H1 (cell line): ENCODE results near the gene NPL. TPM values are rescaled to one million over a fixed set of nuclear protein-coding genes. Genes with fewer than 3 reads are reported as not detected.
A peak's percentile ranks its signal among the peaks of the same experiment; 100 is the strongest.

Source experiments
- CTCF ChIA-PET: fragments of 300-600 bp; sonication (Branson Sonifier 250); formaldehyde crosslinking; loops from one replicate; lab custom pipeline; 2021; ENCODE audit not compliant: partially characterized antibody; lab: Charles Lee
- POLR2A ChIA-PET: fragments of 300-600 bp; sonication (Branson Sonifier 250); formaldehyde crosslinking; loops from one replicate; lab custom pipeline; 2021; ENCODE audit warnings: inconsistent platforms; ENCODE audit not compliant: partially characterized antibody; lab: Charles Lee
- DNase-seq, 2 experiments: peaks; one replicate each; pipeline versions ENCODE4 v3.0.0 to v3.0.0-alpha.2; 2010 to 2022; ENCODE audit warnings: low spot score in 2 of 2, low read depth in 1 of 2, mixed read lengths in 1 of 2
- FAIRE-seq: peaks from 2 replicates; lab custom pipeline; 2011; peaks lifted over from hg19 to GRCh38; lab: Jason Lieb, UNC
- H2AFZ ChIP-seq: 2 replicates; pipeline ENCODE4 v1.8.1; 2012; ENCODE audit warnings: low read length, inconsistent platforms
- H2AK5ac ChIP-seq: 2 replicates; pipeline ENCODE4 v1.6.1; 2013; ENCODE audit warnings: low read depth, low read length
- H2BK120ac ChIP-seq: replicated peaks from 2 replicates; pipeline ENCODE3; 2013; ENCODE audit warnings: low read depth, low read length, inconsistent platforms
- H2BK12ac ChIP-seq: 2 replicates; pipeline ENCODE4 v1.6.1; 2013; ENCODE audit warnings: low read depth, low read length
- H2BK15ac ChIP-seq: 2 replicates; pipeline ENCODE4 v1.6.1; 2013; ENCODE audit warnings: low read length
- H2BK20ac ChIP-seq: 2 replicates; pipeline ENCODE4 v1.6.1; 2013; ENCODE audit warnings: low read length
- H2BK5ac ChIP-seq: 2 replicates; pipeline ENCODE4 v1.6.1; 2013; ENCODE audit warnings: low read depth, low read length
- H3K14ac ChIP-seq: 2 replicates; pipeline ENCODE4 v1.6.1; 2013; ENCODE audit warnings: inconsistent platforms; ENCODE audit not compliant: insufficient read length
- H3K18ac ChIP-seq: 2 replicates; pipeline ENCODE4 v1.6.1; 2013; ENCODE audit warnings: low read length; ENCODE audit errors: extremely low read depth
- H3K23ac ChIP-seq: 2 replicates; pipeline ENCODE4 v1.6.1; 2013; ENCODE audit warnings: inconsistent platforms; ENCODE audit not compliant: insufficient read length
- H3K23me2 ChIP-seq: 2 replicates; pipeline ENCODE4 v1.6.1; 2013; ENCODE audit warnings: low read depth, low read length
- H3K27ac ChIP-seq: 2 replicates; pipeline ENCODE4 v1.6.1; 2011; ENCODE audit warnings: low read depth, low read length, inconsistent platforms
- H3K27me3 ChIP-seq, 4 experiments: replicated peaks in 1 of 4; 1 replicate in 1 of 4; 2 replicates in 3 of 4; pipeline versions ENCODE4 v1.6.1 to v1.8.1; 2011 to 2013; ENCODE audit warnings: low read length in 3 of 4, mild to moderate bottlenecking in 3 of 4, inconsistent platforms in 2 of 4, mixed read lengths in 2 of 4, moderate library complexity in 1 of 4; ENCODE audit not compliant: control insufficient read depth in 3 of 4, insufficient read depth in 3 of 4; ENCODE audit errors: extremely low read depth in 1 of 4
- H3K36me3 ChIP-seq, 4 experiments: 2 replicates each; pipeline versions ENCODE4 v1.6.1 to v1.8.1; 2011 to 2013; ENCODE audit warnings: mild to moderate bottlenecking in 4 of 4, low read length in 3 of 4, moderate library complexity in 2 of 4, control low read depth in 1 of 4, inconsistent platforms in 1 of 4; ENCODE audit not compliant: insufficient read depth in 4 of 4, control insufficient read depth in 2 of 4
- H3K4ac ChIP-seq: replicated peaks from 2 replicates; pipeline ENCODE3; 2013; ENCODE audit warnings: low read length, low read depth, mixed read lengths, inconsistent platforms; ENCODE audit not compliant: insufficient read length
- H3K4me1 ChIP-seq, 4 experiments: replicated peaks in 1 of 4; 1 replicate in 1 of 4; 2 replicates in 3 of 4; pipeline versions ENCODE4 v1.6.1 to v1.8.1; 2011 to 2013; ENCODE audit warnings: low read length in 3 of 4, inconsistent platforms in 2 of 4, mixed read lengths in 1 of 4; ENCODE audit not compliant: insufficient read depth in 4 of 4, control insufficient read depth in 3 of 4
- H3K4me2 ChIP-seq, 2 experiments: 2 replicates each; pipeline versions ENCODE4 v1.6.1 to v1.8.1; 2011 to 2013; ENCODE audit warnings: low read depth in 2 of 2, low read length in 2 of 2, control low read depth in 1 of 2, inconsistent platforms in 1 of 2, mild to moderate bottlenecking in 1 of 2; ENCODE audit not compliant: insufficient read depth in 1 of 2
- H3K4me3 ChIP-seq, 4 experiments: fragments of 200-600, 300-600 bp in 1 of 4; sonication (generic), shearing (Covaris generic), sonication (Bioruptor Twin) in 1 of 4; 2 replicates each; pipeline versions ENCODE4 v1.5.1 to v1.8.1; 2011 to 2016; ENCODE audit warnings: low read length in 4 of 4, low read depth in 3 of 4, control low read depth in 2 of 4, inconsistent platforms in 2 of 4, mild to moderate bottlenecking in 2 of 4, mixed read lengths in 1 of 4, moderate library complexity in 1 of 4; ENCODE audit not compliant: insufficient read depth in 2 of 4; ENCODE audit errors: extremely low read depth in 1 of 4
- H3K56ac ChIP-seq: replicated peaks from 2 replicates; pipeline ENCODE3; 2013; ENCODE audit warnings: low read depth, mild to moderate bottlenecking, mixed read lengths, low read length, inconsistent platforms; ENCODE audit not compliant: insufficient read length
- H3K79me1 ChIP-seq: 2 replicates; pipeline ENCODE4 v1.6.1; 2013; ENCODE audit warnings: low read depth, low read length, control low read depth
- H3K79me2 ChIP-seq, 2 experiments: 2 replicates each; pipeline versions ENCODE4 v1.6.1 to v1.8.1; 2012 to 2013; ENCODE audit warnings: low read length in 2 of 2, mild to moderate bottlenecking in 2 of 2, inconsistent platforms in 1 of 2; ENCODE audit not compliant: insufficient read depth in 2 of 2, control insufficient read depth in 1 of 2
- H3K9ac ChIP-seq, 4 experiments: replicated peaks in 1 of 4; 1 replicate in 1 of 4; 2 replicates in 3 of 4; pipeline versions ENCODE4 v1.6.1 to v1.8.1; 2011 to 2013; ENCODE audit warnings: low read depth in 3 of 4, low read length in 3 of 4, control low read depth in 2 of 4, mild to moderate bottlenecking in 2 of 4, moderate library complexity in 2 of 4, inconsistent platforms in 1 of 4; ENCODE audit errors: extremely low read depth in 1 of 4
- H3K9me3 ChIP-seq, 2 experiments: 2 replicates each; pipeline versions ENCODE4 v1.6.1 to v1.8.1; 2012 to 2013; ENCODE audit warnings: mild to moderate bottlenecking in 2 of 2, moderate library complexity in 2 of 2, control low read depth in 1 of 2, inconsistent platforms in 1 of 2, low read depth in 1 of 2, low read length in 1 of 2, mixed read lengths in 1 of 2; ENCODE audit not compliant: insufficient read depth in 2 of 2
- H4K20me1 ChIP-seq, 2 experiments: replicated peaks in 1 of 2; 2 replicates each; pipeline versions ENCODE3 to v1.8.1; 2011 to 2013; ENCODE audit warnings: inconsistent platforms in 2 of 2, low read length in 2 of 2, mild to moderate bottlenecking in 1 of 2; ENCODE audit not compliant: insufficient read depth in 2 of 2, control insufficient read depth in 1 of 2
- H4K5ac ChIP-seq: 2 replicates; pipeline ENCODE4 v1.6.1; 2013; ENCODE audit warnings: low read length, low read depth, mixed read lengths, inconsistent platforms; ENCODE audit not compliant: insufficient read length
- H4K8ac ChIP-seq: 2 replicates; pipeline ENCODE4 v1.8.0; 2013; ENCODE audit warnings: mild to moderate bottlenecking, moderate library complexity, low read length, inconsistent platforms; ENCODE audit not compliant: insufficient read depth; ENCODE audit errors: extremely low read depth
- H4K91ac ChIP-seq: replicated peaks from 2 replicates; pipeline ENCODE3; 2013; ENCODE audit warnings: low read length, mixed read lengths, inconsistent platforms; ENCODE audit not compliant: insufficient read length
- CEBPB ChIP-seq: IDR thresholded peaks from 2 replicates; pipeline ENCODE4 v1.6.1; 2012; ENCODE audit warnings: low read depth, low read length
- EP300 ChIP-seq, 2 experiments: IDR thresholded peaks; 1 replicate in 1 of 2; 2 replicates in 1 of 2; pipeline ENCODE4 v1.6.1; 2011 to 2012; ENCODE audit warnings: low read depth in 2 of 2, low read length in 2 of 2, mild to moderate bottlenecking in 2 of 2, borderline replicate concordance in 1 of 2, inconsistent platforms in 1 of 2, moderate library complexity in 1 of 2
- GTF2F1 ChIP-seq: IDR thresholded peaks from 2 replicates; pipeline ENCODE4 v1.6.1; 2012; ENCODE audit warnings: low read depth, low read length, improper control_type of control experiment, borderline replicate concordance
- RAD21 ChIP-seq, 2 experiments: IDR thresholded peaks in 1 of 2; conservative IDR thresholded peaks in 1 of 2; 2 replicates each; pipeline ENCODE4 v1.6.1; 2011; ENCODE audit warnings: low read depth in 2 of 2, low read length in 2 of 2, improper control_type of control experiment in 1 of 2, inconsistent platforms in 1 of 2, mild to moderate bottlenecking in 1 of 2, moderate library complexity in 1 of 2
- YY1 ChIP-seq: IDR thresholded peaks from 2 replicates; pipeline ENCODE4 v1.6.1; 2011; ENCODE audit warnings: low read depth, mild to moderate bottlenecking, low read length
- WGBS, 2 experiments: shearing (Covaris generic) in 1 of 2; methylation state at CpG; one replicate each; pipeline versions ENCODE4 v1.1.6 to v1.1.7; 2013 to 2015; ENCODE audit warnings: low lambda C conversion rate in 2 of 2, mixed read lengths in 2 of 2, inconsistent platforms in 1 of 2, low coverage in 1 of 2, missing lambda C conversion rate in 1 of 2; ENCODE audit not compliant: insufficient replicate concordance in 2 of 2, insufficient coverage in 1 of 2, insufficient read length in 1 of 2; ENCODE audit errors: extremely low coverage in 1 of 2, missing lambda C conversion rate in 1 of 2; 5-methylcytosine and 5-hydroxymethylcytosine counted together
- polyA plus RNA-seq, 7 experiments: library from polyadenylated mRNA; depleted of rRNA in 3 of 7; stranded (reverse) in 5 of 7; unstranded in 2 of 7; fragments of >200 nt in 5 of 7; fragments of 200-250 nt in 2 of 7; gene quantifications; 1 replicate in 5 of 7; 2 replicates in 1 of 7; 4 replicates in 1 of 7; pipeline versions ENCODE4 v1.2.1 to v1.2.3, GENCODE V29; 2011 to 2013; ENCODE audit warnings: missing spikeins in 2 of 7, mixed read lengths in 2 of 7
- total RNA-seq: library from RNA; stranded (reverse); fragmentation: NEBNext Ultra II Directional; extraction: Animal tissue kit (Norgen Biotek cat#: 25700); gene quantifications from 2 replicates; pipeline ENCODE4 v1.2.1, GENCODE V29; 2021
- TF ChIP-seq, protein P1 (sequence below), 3 experiments: IDR thresholded peaks; 1 replicate in 2 of 3; 2 replicates in 1 of 3; pipeline versions ENCODE4 v1.5.1 to v1.6.1; 2011; ENCODE audit warnings: low read length in 3 of 3, mild to moderate bottlenecking in 3 of 3, inconsistent platforms in 2 of 3, low read depth in 1 of 3, moderate library complexity in 1 of 3; ENCODE audit not compliant: insufficient read depth in 1 of 3; ENCODE audit errors: control extremely low read depth in 1 of 3

NPL gene
- total and polyA plus RNA-seq, 2 of the 8 experiments (the other 6 are each of a cell fraction or from before 2014, with no cell fraction given) = 2.2 to 4.4 TPM

DNA sequence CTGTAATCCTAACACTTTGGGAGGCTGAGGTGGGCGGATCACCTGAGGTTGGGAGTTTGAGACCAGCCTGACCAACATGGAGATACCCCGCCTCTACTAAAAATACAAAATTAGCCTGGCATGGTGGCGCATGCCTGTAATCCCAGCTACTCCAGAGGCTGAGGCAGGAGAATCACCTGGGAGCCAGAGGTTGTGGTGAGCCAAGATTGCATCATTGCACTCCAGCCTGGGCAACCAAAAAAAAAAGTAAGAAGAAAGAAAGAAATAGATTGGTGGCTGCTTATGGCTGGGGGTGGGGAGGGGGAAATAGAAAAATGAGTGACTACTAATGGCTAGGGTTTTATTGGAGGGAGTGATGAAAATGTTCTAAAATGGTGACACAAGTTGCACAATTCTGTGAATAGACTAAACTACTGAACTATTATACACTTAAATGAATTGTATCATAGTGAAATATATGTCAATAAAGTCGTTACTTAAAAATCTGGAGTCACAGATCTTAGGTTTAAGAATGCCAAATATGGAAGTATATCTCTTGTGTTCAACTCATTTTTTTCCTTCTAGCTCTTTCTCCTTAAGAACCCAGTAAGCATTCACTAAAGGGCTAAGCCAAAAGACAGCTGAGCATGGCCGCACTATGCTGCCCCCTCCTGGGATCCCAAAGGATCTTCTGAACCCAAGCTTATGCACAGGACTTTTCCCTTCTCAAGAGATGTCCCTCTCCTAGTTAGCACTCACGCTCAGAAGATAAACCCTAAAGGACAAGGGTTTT, 3.2 kb upstream of the NPL start:
- Histone ChIP-seq H3K14ac (no peak overlapping the region), H3K23ac (no peak overlapping the region), H3K9me3 (no peaks in the 10 kb centered on the region), H2BK5ac (no peak overlapping the region), H3K79me2 (no peaks in the 10 kb centered on the region), H4K91ac (no peak overlapping the region), H2BK15ac (no peak overlapping the region), H3K36me3 (no peaks in the 10 kb centered on the region), H2BK120ac (no peak overlapping the region), H3K79me1 (no peaks in the 10 kb centered on the region), H3K4me2 (no peak overlapping the region), H3K18ac (no peak overlapping the region), H3K23me2 (peaks cover 7% of the 10 kb centered on the region; the same call in 1 of the 2 replicates), H4K20me1 (no peaks in the 10 kb centered on the region), H3K27me3 (peaks cover 14 to 36% (median 23%) of the 10 kb centered on the region in 4 experiments), H3K27ac (no peak overlapping the region), H3K9ac (no peak overlapping the region), H3K56ac (no peak overlapping the region), H3K4me1 (peaks cover 0 to 8% (median 3%) of the 10 kb centered on the region in 4 experiments; a peak in 2 of 7 replicates), H3K4me3 (no peak overlapping the region), H3K4ac (no peak overlapping the region), H4K8ac (no peak overlapping the region), H2AFZ (no peak overlapping the region), H2BK12ac (no peak overlapping the region), H2BK20ac (no peak overlapping the region), H4K5ac (no peak overlapping the region), H2AK5ac (no peak overlapping the region)
- DNase-seq (peak; percentile 74 to 75), FAIRE-seq (peak; percentile 63)
- CTCF ChIA-PET = interaction anchor here (0.7 to 23.0 kb wide), 36 partner anchors 11 to 719 kb away, joined by 3 to 1131 read pairs (median 4); partner anchors contain the start of genes RGS16 and RNASEL
- 0 out of 2 replicates have a peak, but pooled peaks have one; percentile 13 for TF ChIP-seq CEBPB
- TF ChIP-seq, protein P1, sequence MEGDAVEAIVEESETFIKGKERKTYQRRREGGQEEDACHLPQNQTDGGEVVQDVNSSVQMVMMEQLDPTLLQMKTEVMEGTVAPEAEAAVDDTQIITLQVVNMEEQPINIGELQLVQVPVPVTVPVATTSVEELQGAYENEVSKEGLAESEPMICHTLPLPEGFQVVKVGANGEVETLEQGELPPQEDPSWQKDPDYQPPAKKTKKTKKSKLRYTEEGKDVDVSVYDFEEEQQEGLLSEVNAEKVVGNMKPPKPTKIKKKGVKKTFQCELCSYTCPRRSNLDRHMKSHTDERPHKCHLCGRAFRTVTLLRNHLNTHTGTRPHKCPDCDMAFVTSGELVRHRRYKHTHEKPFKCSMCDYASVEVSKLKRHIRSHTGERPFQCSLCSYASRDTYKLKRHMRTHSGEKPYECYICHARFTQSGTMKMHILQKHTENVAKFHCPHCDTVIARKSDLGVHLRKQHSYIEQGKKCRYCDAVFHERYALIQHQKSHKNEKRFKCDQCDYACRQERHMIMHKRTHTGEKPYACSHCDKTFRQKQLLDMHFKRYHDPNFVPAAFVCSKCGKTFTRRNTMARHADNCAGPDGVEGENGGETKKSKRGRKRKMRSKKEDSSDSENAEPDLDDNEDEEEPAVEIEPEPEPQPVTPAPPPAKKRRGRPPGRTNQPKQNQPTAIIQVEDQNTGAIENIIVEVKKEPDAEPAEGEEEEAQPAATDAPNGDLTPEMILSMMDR (IDR thresholded peaks at IDR 0.05; ENCODE audit: control extremely low read depth in 1 of 3, insufficient read depth in 1 of 3, low read depth in 1 of 3, low read length in 3 of 3) = peak; percentile 67 to 86 (median 86)
- TF ChIP-seq RAD21 (IDR thresholded peaks at IDR 0.05 in 1 of 2, conservative IDR thresholded peaks at IDR 0.05 in 1 of 2; ENCODE audit: low read depth in 2 of 2, low read length in 2 of 2) = peak; percentile 79 to 81
- TF ChIP-seq GTF2F1 = no peak
- no peak for TF ChIP-seq EP300 (IDR thresholded peaks at IDR 0.05; ENCODE audit: borderline replicate concordance in 1 of 2, low read depth in 2 of 2, low read length in 2 of 2)
- peak; percentile 62; the same call in 1 of the 2 replicates for TF ChIP-seq YY1
- POLR2A ChIA-PET = interaction anchor here (1.7 to 12.2 kb wide), 3 partner anchors 171 to 187 kb away, joined by 9 to 166 read pairs (median 16); partner anchors contain the start of gene RGS16
- 51% methylated on average over 6 of the region's 6 CpGs; no CpG with 5 or more reads in 1 of the 2 experiments for WGBS, 2 experiments
